HG02798 (cell line): Measurements from ENCODE around the gene COG3.
"Not testable (repeated sequence)": the region's sequence is repeated elsewhere in the genome, so short reads cannot be mapped to it uniquely, and the experiment has no call there.

Source experiments
- ATAC-seq: cut with Tn5 transposase; IDR thresholded peaks from one replicate; pipeline ENCODE4 v1.9.1; 2021; ENCODE audit warnings: mild to moderate bottlenecking; ENCODE audit not compliant: unreplicated experiment, poor library complexity

COG3 gene, protein sequence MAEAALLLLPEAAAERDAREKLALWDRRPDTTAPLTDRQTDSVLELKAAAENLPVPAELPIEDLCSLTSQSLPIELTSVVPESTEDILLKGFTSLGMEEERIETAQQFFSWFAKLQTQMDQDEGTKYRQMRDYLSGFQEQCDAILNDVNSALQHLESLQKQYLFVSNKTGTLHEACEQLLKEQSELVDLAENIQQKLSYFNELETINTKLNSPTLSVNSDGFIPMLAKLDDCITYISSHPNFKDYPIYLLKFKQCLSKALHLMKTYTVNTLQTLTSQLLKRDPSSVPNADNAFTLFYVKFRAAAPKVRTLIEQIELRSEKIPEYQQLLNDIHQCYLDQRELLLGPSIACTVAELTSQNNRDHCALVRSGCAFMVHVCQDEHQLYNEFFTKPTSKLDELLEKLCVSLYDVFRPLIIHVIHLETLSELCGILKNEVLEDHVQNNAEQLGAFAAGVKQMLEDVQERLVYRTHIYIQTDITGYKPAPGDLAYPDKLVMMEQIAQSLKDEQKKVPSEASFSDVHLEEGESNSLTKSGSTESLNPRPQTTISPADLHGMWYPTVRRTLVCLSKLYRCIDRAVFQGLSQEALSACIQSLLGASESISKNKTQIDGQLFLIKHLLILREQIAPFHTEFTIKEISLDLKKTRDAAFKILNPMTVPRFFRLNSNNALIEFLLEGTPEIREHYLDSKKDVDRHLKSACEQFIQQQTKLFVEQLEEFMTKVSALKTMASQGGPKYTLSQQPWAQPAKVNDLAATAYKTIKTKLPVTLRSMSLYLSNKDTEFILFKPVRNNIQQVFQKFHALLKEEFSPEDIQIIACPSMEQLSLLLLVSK

DNA sequence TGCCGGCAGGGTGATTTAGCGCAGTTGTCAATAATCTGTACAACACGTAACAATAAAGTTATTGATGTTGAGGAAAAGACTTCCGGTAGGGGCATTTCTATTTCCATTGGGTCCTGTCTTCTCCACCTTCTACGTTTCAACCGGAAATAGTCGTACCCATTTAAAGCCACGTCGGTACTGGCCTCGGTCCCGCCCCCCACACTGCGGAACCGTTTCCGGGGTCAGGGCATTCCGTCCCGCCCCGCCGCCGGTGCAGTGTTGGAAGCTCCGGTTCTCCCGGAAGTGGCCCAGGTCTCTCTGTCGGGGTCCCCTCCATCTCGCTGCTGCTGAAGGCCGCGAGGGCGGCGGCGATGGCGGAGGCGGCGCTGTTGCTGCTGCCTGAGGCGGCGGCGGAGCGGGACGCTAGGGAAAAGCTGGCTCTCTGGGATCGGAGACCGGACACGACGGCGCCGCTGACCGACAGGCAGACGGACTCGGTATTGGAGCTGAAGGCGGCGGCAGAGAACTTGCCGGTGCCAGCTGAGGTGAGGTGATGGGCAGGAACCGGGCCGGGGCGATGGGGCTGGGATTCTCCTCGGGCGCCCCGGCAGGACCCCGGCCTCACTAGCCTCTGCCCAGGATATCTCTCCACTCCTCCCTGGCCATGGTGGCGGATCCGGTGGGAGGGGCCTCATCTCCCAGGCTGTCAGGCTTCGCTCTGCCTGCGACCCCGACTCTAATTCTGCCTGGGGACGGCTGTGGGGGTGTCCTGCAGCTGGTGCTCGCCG is at the start of gene COG3:
Gene COG3 (plus strand): TSS at position 253 of the 767 bp plus-strand sequence. CDS start 98 bp downstream, at position 351.
- ATAC-seq: peak; percentile 98

DNA sequence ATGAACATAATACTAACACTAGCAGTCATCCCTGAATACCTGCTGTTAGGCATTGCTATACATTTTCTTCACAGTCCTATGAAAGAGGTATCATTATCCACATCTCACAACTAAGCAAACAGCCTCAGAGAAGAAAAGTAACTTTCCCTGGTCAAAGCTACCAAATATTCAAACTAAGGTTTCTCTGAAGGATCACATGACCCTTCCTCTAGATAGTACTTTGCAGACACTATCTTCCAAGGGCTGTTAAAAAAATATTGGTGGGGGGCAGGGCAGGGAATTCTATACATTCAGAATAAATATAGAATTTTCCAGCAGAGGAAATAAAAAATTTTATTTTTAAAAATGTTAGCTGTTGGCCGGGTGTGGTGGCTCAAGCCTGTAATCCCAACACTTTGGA is 49.6 kb upstream of the COG3 start:
- no peak for ATAC-seq

DNA sequence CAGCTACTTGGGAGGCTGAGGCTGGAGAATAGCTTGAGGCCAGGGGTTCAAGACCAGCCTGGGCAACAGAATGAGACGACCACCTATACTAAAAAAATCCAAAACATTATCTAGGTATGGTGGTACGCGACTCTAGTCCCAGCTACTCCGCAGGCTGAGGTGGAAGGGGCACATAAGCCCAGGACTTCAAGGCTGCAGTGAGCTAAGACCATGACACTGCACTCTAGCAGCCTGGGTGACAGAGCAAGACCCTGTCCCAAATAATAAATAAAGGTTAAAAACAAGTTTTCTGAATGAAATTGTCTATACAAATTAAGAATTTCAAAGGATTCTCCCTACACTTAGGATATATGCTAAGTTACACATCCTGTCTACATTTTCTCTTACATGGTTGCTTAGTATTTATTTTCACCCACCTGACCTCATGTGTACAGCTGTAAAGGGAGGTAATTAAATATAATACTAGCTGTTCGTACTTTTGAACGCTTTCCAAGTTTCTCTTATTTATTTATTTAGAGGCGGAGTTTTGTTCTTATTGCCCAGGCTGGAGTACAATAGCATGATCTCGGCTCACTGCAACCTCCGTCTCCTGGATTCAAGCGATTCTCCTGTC is 48.1 kb upstream of the COG3 start:
- no peak for ATAC-seq

DNA sequence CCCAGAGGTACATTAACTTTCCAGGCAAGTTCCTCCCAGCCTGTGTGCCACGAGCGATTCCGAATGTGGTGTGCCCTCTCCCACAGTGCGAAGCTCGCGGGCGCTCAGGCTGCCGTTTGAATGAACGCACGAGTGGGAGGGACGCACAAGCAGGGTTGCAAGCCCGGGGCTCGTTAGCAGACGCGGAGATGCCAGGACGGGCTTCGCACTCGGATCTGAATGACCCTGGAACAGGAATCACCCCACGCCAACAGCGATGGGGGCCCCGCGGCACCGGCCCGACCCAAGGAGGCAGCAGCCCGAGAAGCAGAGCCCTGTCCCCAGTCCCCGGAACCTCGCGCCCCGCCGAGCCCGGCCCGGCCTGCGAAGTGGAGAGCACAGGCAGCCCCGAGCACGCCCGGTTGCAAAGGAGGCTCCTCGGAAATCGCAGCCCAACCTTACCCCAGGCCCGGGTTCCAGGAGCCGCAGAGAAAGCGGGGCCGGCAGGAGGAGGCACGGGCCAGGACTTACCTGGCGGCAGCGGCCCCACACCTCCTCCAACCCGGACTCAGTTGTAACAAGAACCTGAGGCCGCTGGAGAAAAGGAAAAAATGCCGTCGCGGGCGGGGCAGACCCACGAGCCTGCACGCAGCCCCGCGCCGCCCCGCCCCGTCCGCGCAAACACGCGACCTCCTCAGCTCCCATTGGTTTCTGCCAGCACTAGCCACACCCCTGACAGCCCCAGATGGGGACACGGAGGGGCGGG is 46.8 kb upstream of the COG3 start, which contains the start of gene SLC25A30:
Gene SLC25A30 (minus strand): TSS at position 584 of the 745 bp plus-strand sequence. CDS start 6,948 bp downstream, outside the sequence.
- ATAC-seq: peak; percentile 95

DNA sequence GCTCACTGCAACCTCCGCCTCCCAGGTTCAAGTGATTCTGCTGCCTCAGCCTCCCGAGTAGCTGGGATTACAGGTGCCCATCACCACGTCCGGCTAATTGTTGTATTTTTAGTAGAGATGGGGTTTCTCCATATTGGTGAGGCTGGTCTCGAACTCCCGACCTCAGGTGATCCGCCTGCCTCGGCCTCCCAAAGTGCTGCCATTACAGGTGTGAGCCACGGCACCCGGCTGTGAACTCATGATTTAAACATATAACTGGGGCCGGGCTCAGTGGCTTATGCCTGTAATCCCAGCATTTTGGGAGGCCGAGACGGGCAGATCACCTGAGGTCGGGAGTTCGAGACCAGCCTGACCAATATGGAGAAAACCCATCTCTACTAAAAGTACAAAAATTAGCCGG is 45.4 kb upstream of the COG3 start:
- ATAC-seq: not testable (repeated sequence)

DNA sequence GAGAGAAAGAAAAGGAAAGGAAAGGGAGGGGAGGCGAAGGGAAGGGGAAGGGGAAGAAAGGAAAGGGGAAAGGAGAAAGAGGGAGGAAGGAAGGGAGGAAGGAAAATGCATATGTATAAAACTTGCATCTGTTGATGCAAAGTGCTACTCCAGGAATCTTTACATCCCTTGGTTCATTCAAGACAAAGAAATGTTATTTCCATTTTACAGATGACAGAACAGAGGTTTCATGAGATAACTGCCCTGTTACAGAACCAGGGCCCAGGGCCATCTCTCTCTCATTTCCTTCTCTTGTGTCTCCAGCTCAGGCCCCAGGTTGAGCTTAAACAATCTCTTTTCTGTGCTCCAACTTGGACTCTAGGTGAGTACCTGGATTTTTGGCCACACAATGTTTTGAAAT is 44.8 kb upstream of the COG3 start:
- ATAC-seq: no peak

DNA sequence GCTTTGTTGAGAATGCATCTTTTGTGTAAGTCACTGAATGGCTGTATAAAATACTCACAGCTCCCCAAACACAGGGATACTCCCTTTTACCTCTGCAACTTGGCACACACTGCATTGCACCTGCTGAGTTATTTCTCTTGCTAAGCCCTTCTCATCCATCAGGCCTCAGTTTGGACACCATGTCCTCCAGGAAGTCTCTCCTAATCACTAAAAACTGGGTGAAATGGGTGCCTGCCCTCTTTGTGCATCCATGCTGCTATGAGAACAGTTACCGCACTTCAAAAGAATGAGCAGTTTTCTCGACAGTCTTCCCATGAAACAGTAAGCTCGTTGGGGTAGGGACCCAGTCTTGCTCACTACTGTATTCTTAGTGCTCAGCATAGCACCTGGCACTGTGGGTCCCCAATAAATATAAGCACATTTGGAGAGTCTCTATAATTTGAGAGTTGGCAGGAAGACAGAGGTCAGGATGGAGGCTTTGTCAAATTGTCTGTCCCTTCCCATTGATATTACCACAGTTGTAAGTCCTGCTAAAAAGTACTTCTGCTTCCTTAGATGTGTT is 41.9 kb upstream of the COG3 start:
- no peak for ATAC-seq

DNA sequence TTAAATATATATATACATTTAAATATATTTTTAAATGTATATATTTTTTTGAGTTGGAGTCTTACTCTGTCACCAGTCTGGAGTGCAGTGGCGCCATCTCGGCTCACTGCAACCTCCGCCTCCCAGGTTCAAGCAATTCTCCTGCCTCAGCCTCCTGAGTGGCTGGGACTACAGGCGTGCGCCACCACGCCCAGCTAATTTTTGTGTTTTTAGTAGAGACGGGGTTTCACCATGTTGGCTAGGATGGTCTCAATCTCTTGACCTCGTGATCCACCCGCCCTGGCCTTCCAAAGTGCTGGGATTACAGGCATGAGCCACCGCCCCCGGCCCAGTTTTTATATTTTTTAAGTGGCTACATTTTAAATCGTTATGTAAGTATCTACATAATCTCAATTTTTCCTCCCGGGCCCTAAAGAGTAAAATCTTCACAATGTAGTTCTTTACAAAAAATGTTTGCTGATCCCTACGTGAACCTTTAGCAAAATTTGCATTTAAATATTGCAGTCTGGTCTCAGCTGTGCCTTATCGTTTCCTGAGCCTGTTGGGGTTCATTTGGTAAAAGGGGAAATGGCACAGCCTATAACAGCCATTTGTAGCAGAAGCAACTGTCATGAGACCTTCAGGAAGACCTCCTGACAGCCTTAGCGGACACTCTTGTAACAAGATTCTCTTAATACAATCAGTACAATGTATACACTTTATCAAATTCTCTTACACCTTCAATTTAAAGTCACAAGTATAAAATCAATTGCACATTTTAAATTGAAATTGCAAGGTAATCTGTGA is 38.5 kb upstream of the COG3 start:
- not testable (repeated sequence) for ATAC-seq

DNA sequence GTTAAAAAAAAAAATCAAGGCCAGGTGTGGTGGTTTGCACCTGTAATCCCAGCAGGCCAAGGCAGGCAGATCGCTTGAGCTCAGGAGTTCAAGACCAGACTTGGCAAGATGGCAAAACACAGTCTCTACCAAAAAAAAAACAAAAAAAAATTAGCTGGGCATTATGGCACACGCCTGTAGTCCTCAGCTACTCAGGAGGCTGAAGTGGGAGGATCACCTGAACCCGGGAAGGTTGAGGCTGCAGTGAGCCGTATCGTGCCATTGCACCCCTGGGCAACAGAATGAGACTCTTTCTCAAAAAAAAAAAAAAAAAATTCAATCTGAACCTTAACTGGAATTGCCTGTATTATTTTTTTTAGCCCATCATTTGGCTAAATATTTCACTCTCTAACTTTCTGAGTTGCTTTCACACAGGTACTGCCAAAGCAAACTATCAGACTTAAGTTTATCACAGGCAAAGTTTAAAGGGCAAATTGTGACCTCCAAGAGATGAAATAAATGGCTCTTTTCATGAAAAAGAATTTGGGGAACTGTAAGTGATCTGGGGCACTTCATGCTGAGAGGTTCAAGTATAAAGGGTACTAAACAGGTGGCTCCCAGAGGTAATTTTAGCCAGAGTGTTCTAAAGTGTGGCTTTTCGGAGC is 31.9 kb upstream of the COG3 start:
- no peak for ATAC-seq

DNA sequence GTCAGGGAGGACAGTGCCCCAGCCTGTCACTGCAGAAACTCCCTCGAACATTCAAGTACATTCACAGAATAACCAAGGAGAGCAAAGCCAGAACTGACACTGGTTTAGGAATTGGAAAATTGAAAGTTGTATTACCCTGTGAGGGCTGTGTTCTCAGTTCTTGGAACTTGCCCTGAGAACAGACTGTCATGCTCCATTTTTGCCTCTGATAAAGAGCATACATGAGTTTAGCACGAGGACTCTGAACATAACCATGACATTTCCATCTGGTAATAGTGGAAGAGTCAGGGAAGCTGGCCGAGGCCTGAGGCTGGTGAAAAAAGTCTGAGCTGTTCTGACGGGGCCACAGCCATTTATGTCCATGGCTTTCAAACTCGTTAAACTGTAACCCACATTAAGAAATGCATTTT is 31.4 kb upstream of the COG3 start:
- ATAC-seq: no peak

DNA sequence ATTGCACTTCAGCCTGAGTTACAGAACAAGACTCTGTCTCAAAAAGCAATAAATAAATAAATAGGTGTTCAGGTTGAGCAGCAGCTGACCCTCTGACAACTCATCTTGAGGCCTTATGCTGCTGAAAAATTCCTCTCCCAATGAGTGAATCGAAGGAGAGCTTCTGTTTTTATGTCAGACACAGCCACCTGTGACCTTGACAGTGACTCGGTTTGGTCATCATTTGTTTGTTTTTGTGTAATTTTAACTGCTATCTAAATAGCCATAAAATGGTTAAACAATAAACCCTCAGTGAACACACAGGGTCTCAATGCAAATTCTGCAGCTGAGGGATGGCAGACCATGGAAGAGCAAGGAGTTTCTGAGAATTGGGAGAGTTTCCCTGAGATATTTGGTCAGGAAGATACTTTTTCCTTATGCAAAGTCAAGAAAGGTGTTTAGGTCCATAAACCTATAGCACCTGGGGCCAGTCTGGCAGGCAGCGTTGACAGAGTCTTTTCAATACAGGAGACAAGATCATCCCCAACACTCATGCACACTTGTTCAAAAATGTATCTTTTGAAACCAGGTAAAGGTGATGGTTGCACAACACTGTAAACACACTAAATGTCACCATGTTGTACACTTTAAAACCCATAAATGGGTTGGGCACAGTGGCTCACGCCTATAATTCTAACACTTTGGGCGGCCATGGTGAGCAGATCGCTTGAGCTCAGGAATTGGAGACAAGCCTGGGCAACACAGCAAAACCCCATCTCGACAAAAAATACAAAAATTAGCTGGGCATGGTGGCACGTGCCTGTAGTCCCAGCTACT is 30.0 kb upstream of the COG3 start:
- no peak for ATAC-seq

DNA sequence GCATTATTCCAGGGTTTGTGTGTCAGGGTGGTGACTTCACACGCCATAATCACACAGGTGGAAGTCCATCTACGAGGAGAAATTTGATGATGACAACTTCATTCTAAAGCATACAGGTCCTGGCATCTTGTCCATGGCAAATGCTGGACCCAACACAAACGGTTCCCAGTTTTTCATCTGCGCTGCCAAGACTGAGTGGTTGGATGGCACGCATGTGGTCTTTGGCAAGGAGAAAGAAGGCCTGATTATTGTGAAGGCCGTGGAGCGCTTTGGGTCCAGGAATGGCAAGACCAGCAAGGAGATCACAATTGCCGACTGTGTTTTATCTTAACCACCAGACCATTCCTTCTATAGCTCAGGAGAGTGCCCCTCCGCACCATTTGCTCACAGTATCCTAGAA is 28.4 kb upstream of the COG3 start:
- no peak for ATAC-seq

DNA sequence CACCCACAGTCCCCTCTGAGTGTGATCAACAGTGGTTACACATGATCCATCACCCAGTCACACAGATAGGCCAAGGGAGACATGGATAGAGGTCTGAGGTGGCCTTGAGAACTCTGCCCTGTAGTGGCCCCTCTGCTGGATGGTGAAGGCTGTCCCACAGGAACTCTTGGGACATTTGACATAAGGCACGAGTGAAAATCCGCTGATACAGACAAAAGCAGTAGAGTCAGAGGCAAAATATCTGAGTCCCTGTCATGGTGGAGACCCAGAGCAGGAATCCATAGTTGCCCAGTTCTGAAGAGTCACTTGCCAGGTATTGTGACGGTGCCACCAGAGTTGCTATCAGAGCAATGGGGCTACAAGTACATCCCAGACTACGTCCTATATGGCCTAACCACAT is 27.8 kb upstream of the COG3 start:
- no peak for ATAC-seq

DNA sequence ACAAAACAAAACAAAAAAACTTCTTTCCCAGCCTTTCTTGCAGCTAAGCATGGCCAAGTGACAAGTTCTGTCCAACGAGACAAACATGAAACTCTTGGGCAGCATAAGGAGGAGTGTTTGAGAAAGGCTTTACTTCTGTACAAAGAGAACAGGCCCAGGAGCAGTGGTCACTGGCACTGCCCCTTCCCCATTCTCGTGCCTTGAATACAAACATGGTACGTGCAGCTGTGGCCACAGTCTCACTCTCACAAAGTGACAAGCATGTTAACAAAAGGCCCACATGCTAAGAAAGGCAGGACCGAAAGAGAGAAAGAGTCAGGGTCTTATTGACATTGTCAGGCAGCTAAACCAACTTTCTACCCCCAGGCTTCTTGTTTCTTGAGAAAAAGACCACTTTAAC is 26.8 kb upstream of the COG3 start:
- ATAC-seq: no peak

DNA sequence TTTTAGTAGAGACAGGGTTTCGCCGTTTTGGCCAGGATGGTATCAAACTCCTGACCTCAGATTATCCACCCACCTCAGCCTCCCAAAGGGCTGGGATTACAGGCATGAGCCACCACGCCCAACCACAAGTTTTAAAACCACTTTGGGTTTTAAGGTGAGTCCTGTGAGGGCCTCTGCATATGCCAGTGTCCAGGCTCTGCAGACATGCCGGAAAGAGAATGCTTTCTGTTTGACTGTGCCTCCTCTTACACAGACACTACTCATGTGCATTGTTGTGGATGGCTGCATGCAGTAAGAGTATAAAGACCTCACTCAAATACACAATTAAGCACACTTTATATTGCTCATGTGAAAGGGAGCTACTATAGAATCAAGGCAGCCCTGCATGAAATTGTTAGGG is 25.7 kb upstream of the COG3 start:
- no peak for ATAC-seq

DNA sequence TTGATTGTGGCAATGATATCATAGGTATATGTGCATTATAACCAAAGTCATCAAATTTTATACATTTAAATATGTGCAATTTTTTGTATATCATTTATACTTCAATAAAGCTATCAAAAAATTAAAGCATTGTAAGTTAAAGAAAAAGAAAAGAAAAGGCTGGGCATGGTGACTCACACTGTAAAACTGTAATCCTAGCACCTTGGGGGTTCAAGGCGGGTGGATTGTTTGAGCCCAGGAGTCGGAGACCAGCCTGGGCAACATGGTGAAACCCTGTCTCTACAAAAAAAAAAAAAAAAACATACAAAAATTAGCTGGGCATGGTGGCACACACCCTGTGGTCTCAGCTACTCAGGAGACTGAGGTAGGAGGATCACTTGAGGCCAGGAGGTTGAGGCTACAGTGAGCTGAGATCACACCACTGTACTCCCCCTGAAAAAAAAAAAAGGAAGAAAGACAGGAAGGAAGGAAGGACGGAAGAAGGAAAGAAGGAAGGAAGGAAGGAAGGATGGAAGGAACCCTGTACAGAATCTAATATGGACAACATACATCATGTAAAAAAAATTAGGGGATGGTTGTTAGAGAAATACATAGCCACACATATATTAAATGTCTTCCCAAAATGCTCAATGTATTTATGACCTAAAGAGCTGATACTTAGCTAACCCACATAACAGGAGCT is 24.8 kb upstream of the COG3 start:
- no peak for ATAC-seq

DNA sequence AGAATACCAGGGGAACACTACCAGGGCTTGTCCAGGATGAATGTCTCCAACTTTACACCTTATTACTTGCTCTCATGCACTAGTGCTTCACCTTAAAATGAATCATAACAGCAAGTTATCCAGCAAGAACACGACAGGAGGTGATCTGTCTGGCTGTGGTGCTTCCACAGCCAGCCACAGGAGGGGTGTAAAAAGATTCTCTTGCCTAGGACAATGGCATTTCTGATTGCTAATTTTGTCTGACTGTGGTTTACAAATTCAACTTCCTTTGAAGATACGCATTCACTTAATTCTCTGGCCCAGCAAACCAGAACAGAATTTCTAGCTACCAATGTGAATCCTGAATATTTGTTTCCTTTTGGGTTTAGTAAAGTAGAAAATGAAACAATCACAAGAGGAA is 23.1 kb upstream of the COG3 start:
- no peak for ATAC-seq
